Stomach (tissue), 4 donors: ENCODE results near the gene CCDC170.

Source experiments
- EP300 ChIP-seq: sonication (generic); formaldehyde crosslinking; IDR thresholded peaks from one replicate; pipeline ENCODE4 v1.6.1; 2017; ENCODE audit warnings: antibody characterized with exemption
- POLR2A ChIP-seq, 4 donors: fragments of 450-650 bp; IDR thresholded peaks; one replicate each; pipeline ENCODE4 v1.6.1; 2016; ENCODE audit warnings: antibody characterized with exemption in 4 of 4, control low read depth in 2 of 4, mild to moderate bottlenecking in 1 of 4, moderate library complexity in 1 of 4
- POLR2AphosphoS5 ChIP-seq, 3 donors: sonication (generic); formaldehyde crosslinking; IDR thresholded peaks; one replicate each; pipeline ENCODE4 v1.6.1; 2016; ENCODE audit warnings: antibody characterized with exemption in 3 of 3
- TF ChIP-seq, protein P1 (sequence below), 7 experiments: fragments of 450-650 bp in 4 of 7; fragments of 200-600 bp in 3 of 7; sonication (generic) in 3 of 7; IDR thresholded peaks; one replicate each; pipeline ENCODE4 v1.5.1; 2016 to 2019; ENCODE audit warnings: antibody characterized with exemption in 7 of 7, control low read depth in 2 of 7, mild to moderate bottlenecking in 1 of 7

- TF ChIP-seq, protein P1, sequence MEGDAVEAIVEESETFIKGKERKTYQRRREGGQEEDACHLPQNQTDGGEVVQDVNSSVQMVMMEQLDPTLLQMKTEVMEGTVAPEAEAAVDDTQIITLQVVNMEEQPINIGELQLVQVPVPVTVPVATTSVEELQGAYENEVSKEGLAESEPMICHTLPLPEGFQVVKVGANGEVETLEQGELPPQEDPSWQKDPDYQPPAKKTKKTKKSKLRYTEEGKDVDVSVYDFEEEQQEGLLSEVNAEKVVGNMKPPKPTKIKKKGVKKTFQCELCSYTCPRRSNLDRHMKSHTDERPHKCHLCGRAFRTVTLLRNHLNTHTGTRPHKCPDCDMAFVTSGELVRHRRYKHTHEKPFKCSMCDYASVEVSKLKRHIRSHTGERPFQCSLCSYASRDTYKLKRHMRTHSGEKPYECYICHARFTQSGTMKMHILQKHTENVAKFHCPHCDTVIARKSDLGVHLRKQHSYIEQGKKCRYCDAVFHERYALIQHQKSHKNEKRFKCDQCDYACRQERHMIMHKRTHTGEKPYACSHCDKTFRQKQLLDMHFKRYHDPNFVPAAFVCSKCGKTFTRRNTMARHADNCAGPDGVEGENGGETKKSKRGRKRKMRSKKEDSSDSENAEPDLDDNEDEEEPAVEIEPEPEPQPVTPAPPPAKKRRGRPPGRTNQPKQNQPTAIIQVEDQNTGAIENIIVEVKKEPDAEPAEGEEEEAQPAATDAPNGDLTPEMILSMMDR (IDR thresholded peaks at IDR 0.05): no peak
- TF ChIP-seq EP300: no peak
- TF ChIP-seq POLR2AphosphoS5 (IDR thresholded peaks at IDR 0.05): no peak
- TF ChIP-seq POLR2A (IDR thresholded peaks at IDR 0.05): no peak
These were observed 53.3 kb downstream of the CCDC170 start for GRCh38 chr6:151546941-151547659.
